Neural cell (in vitro differentiated cells): ENCODE data around the gene BTBD18. TPM values are rescaled to one million over a fixed set of nuclear protein-coding genes. Genes with fewer than 3 reads are reported as not detected.

ENCODE experiments used
- H2AFZ ChIP-seq: fragments of 200-600, 300-800 bp; sonication (generic), shearing (Covaris generic); 2 replicates; pipeline ENCODE4 v1.6.0; 2014; ENCODE audit warnings: low read depth, mild to moderate bottlenecking, antibody characterized with exemption, low read length, moderate library complexity
- H3F3A ChIP-seq: fragments of 200-600 bp; shearing (Covaris generic); 2 replicates; pipeline ENCODE4 v1.6.1; 2016; ENCODE audit warnings: mild to moderate bottlenecking, moderate library complexity, mixed read lengths, antibody characterized with exemption, low read length; ENCODE audit not compliant: insufficient read depth, poor library complexity, severe bottlenecking
- H3K27ac ChIP-seq: fragments of 200-600, 300-800 bp; sonication (generic), shearing (Covaris generic); 2 replicates; pipeline ENCODE4 v1.5.1; 2014; ENCODE audit warnings: mild to moderate bottlenecking, low read length, moderate library complexity
- H3K27me3 ChIP-seq: fragments of 300-800, 200-600 bp; sonication (generic), shearing (Covaris generic); 2 replicates; pipeline ENCODE4 v1.6.0; 2014; ENCODE audit warnings: mild to moderate bottlenecking, low read depth, low read length, moderate library complexity; ENCODE audit not compliant: insufficient read depth
- H3K36me3 ChIP-seq: fragments of 300-800, 200-600 bp; sonication (generic), shearing (Covaris generic); 2 replicates; pipeline ENCODE4 v1.5.1; 2014; ENCODE audit warnings: mild to moderate bottlenecking, antibody characterized with exemption, low read length, moderate library complexity; ENCODE audit not compliant: insufficient read depth
- H3K4me2 ChIP-seq: fragments of 300-800, 200-600 bp; sonication (generic), shearing (Covaris generic); 2 replicates; pipeline ENCODE4 v1.6.0; 2014; ENCODE audit warnings: mild to moderate bottlenecking, low read length
- H3K4me3 ChIP-seq: fragments of 300-800, 200-600 bp; sonication (generic), shearing (Covaris generic); 2 replicates; pipeline ENCODE4 v1.5.1; 2014; ENCODE audit warnings: mild to moderate bottlenecking, low read length, moderate library complexity
- H3K79me2 ChIP-seq: fragments of 200-600 bp; shearing (Covaris generic); replicated peaks from 2 replicates; pipeline ENCODE4 v1.6.0; 2014; ENCODE audit warnings: mild to moderate bottlenecking, low read length, moderate library complexity; ENCODE audit not compliant: insufficient read depth
- H3K9ac ChIP-seq: fragments of 300-800, 200-600 bp; sonication (generic), shearing (Covaris generic); 2 replicates; pipeline ENCODE4 v1.6.1; 2016; ENCODE audit warnings: mild to moderate bottlenecking, low read length, mixed read lengths
- H3K9me2 ChIP-seq: fragments of 200-600 bp; shearing (Covaris generic); 2 replicates; pipeline ENCODE4 v1.6.1; 2016; ENCODE audit warnings: mild to moderate bottlenecking, low read length, mixed read lengths; ENCODE audit not compliant: insufficient read depth
- H3K9me3 ChIP-seq: fragments of 200-600, 300-800 bp; sonication (generic), shearing (Covaris generic); 2 replicates; pipeline ENCODE4 v1.6.1; 2016; ENCODE audit warnings: mild to moderate bottlenecking, mixed run types, low read length, moderate library complexity, mixed read lengths
- H4K20me1 ChIP-seq: fragments of 200-600 bp; shearing (Covaris generic); 2 replicates; pipeline ENCODE4 v1.6.1; 2016; ENCODE audit warnings: mild to moderate bottlenecking, mixed run types; ENCODE audit not compliant: insufficient read depth
- EP300 ChIP-seq: fragments of 450-650 bp; conservative IDR thresholded peaks from 2 replicates; pipeline ENCODE4 v1.6.1; 2014; ENCODE audit warnings: antibody characterized with exemption, mild to moderate bottlenecking, moderate library complexity; ENCODE audit not compliant: poor library complexity, severe bottlenecking
- EZH2 ChIP-seq: fragments of 200-600, 300-800 bp; shearing (Covaris generic), sonication (generic); IDR thresholded peaks from 2 replicates; pipeline ENCODE4 v1.6.1; 2014; ENCODE audit warnings: antibody characterized with exemption, low read length, borderline replicate concordance, mild to moderate bottlenecking; ENCODE audit not compliant: insufficient read depth, poor library complexity, severe bottlenecking
- MXI1 ChIP-seq: fragments of 450-650 bp; conservative IDR thresholded peaks from 2 replicates; pipeline ENCODE4 v1.6.1; 2014; ENCODE audit warnings: antibody characterized with exemption, mild to moderate bottlenecking; ENCODE audit not compliant: poor library complexity, severe bottlenecking
- POLR2AphosphoS5 ChIP-seq: IDR thresholded peaks from 2 replicates; pipeline ENCODE4 v1.6.1; 2012
- TAF1 ChIP-seq: IDR thresholded peaks from 2 replicates; pipeline ENCODE4 v1.6.1; 2012; ENCODE audit warnings: low read depth
- polyA plus RNA-seq: library from polyadenylated mRNA; depleted of rRNA; stranded (reverse); fragments of >200 nt; gene quantifications from 2 replicates; pipeline ENCODE4 v1.2.3, GENCODE V29; 2014
- TF ChIP-seq, protein P1 (sequence below): IDR thresholded peaks from 2 replicates; pipeline ENCODE4 v1.6.1; 2012; ENCODE audit warnings: borderline replicate concordance
- TF ChIP-seq, protein P2 (sequence below): fragments of 450-650 bp; IDR thresholded peaks from 2 replicates; pipeline ENCODE4 v1.5.1; 2014; ENCODE audit warnings: antibody characterized with exemption, mild to moderate bottlenecking, moderate library complexity; ENCODE audit not compliant: poor library complexity, severe bottlenecking

Gene BTBD18
- polyA plus RNA-seq, 1 donor from 2014 or later = not detected

DNA sequence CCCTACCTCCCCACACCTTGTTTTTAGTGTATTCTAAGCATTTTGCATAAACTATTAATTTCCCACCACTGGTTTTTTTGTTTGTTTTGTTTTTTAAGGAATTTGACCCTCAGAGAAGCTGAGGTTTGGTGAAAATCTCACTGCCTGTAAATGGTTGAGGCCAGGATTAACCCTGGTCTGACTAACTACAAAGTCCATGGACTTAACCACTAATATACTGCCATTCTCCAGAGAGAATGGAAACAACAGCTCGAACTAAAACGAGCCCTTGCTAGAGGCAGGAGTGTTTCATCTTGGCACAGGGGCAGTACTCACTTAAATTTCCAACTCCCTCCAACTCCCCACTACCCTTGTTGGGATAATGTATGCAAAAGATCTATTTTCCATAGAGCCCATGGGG, 12.9 kb upstream of the BTBD18 start:
- H3K9ac ChIP-seq = peak overlapping the region; percentile 87
- peaks cover 7% of the 10 kb centered on the region for H4K20me1 ChIP-seq
- H3K79me2 ChIP-seq = peaks cover 77% of the 10 kb centered on the region
- H3K4me3 ChIP-seq = peak overlapping the region; percentile 68
- no peaks in the 10 kb centered on the region for H3K9me3 ChIP-seq
- TF ChIP-seq POLR2AphosphoS5 (no peak), MXI1 (no peak), TAF1 (no peak), EP300 (no peak), EZH2 (no peak)
- TF ChIP-seq, protein P1, sequence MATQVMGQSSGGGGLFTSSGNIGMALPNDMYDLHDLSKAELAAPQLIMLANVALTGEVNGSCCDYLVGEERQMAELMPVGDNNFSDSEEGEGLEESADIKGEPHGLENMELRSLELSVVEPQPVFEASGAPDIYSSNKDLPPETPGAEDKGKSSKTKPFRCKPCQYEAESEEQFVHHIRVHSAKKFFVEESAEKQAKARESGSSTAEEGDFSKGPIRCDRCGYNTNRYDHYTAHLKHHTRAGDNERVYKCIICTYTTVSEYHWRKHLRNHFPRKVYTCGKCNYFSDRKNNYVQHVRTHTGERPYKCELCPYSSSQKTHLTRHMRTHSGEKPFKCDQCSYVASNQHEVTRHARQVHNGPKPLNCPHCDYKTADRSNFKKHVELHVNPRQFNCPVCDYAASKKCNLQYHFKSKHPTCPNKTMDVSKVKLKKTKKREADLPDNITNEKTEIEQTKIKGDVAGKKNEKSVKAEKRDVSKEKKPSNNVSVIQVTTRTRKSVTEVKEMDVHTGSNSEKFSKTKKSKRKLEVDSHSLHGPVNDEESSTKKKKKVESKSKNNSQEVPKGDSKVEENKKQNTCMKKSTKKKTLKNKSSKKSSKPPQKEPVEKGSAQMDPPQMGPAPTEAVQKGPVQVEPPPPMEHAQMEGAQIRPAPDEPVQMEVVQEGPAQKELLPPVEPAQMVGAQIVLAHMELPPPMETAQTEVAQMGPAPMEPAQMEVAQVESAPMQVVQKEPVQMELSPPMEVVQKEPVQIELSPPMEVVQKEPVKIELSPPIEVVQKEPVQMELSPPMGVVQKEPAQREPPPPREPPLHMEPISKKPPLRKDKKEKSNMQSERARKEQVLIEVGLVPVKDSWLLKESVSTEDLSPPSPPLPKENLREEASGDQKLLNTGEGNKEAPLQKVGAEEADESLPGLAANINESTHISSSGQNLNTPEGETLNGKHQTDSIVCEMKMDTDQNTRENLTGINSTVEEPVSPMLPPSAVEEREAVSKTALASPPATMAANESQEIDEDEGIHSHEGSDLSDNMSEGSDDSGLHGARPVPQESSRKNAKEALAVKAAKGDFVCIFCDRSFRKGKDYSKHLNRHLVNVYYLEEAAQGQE = no peak
- TF ChIP-seq, protein P2, sequence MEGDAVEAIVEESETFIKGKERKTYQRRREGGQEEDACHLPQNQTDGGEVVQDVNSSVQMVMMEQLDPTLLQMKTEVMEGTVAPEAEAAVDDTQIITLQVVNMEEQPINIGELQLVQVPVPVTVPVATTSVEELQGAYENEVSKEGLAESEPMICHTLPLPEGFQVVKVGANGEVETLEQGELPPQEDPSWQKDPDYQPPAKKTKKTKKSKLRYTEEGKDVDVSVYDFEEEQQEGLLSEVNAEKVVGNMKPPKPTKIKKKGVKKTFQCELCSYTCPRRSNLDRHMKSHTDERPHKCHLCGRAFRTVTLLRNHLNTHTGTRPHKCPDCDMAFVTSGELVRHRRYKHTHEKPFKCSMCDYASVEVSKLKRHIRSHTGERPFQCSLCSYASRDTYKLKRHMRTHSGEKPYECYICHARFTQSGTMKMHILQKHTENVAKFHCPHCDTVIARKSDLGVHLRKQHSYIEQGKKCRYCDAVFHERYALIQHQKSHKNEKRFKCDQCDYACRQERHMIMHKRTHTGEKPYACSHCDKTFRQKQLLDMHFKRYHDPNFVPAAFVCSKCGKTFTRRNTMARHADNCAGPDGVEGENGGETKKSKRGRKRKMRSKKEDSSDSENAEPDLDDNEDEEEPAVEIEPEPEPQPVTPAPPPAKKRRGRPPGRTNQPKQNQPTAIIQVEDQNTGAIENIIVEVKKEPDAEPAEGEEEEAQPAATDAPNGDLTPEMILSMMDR = no peak
- no peak overlapping the region for H2AFZ ChIP-seq
- peak overlapping the region; percentile 92 for H3K4me2 ChIP-seq
- H3K27ac ChIP-seq = peak overlapping the region; percentile 93
- peaks cover 6% of the 10 kb centered on the region for H3F3A ChIP-seq
- H3K27me3 ChIP-seq = no peaks in the 10 kb centered on the region
- H3K9me2 ChIP-seq = no peaks in the 10 kb centered on the region
- no peaks in the 10 kb centered on the region for H3K36me3 ChIP-seq

DNA sequence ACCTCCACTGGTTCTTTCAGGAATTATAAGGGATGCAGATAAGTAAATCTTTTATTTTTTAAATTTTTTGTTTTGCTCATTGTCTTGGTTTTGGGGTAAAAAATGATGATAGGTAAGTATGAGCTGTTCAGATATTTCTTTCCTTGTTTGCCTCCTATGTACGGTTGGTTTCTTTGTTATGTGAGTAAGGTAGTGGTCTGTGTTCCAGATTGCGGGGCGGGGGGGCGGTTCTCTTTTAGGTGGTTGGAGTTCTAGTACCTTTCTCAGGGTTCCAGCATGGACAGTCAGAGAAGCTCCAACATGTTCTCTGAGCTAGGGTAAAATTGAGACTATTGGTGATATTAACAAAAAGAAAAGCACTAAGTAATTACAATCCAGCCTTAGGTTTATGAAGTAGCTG, 12.4 kb upstream of the BTBD18 start:
- H3K4me3 ChIP-seq = peak overlapping the region; percentile 68
- H3K79me2 ChIP-seq = peaks cover 72% of the 10 kb centered on the region
- peak overlapping the region; percentile 51 for H2AFZ ChIP-seq
- no peaks in the 10 kb centered on the region for H3K27me3 ChIP-seq
- H3K9me3 ChIP-seq = no peaks in the 10 kb centered on the region
- H3K9me2 ChIP-seq = no peaks in the 10 kb centered on the region
- H4K20me1 ChIP-seq = peaks cover 7% of the 10 kb centered on the region
- no peaks in the 10 kb centered on the region for H3K36me3 ChIP-seq
- peaks cover 6% of the 10 kb centered on the region for H3F3A ChIP-seq
- H3K9ac ChIP-seq = peak overlapping the region; percentile 87
- H3K27ac ChIP-seq = peak overlapping the region; percentile 93
- peak; percentile 13 for TF ChIP-seq TAF1
- TF ChIP-seq, protein P2 = no peak
- peak overlapping the region; percentile 92 for H3K4me2 ChIP-seq
